MCF 10A (cell line): ENCODE results near the gene SLC5A11. TPM values are rescaled to one million over a fixed set of nuclear protein-coding genes. Genes with fewer than 3 reads are reported as not detected.

Experiments used
- BruUV-seq: library from RNA; stranded (reverse); fragments of 400-500 nt; replicated peaks from 2 replicates; lab custom pipeline; 2021; lab: Mats Ljungman, UMichigan
- CTCF ChIA-PET: fragments of 300-600 bp; sonication (Branson Sonifier 250); formaldehyde crosslinking; extraction: SDS; loops from one replicate; lab custom pipeline; 2021; ENCODE audit warnings: antibody characterized with exemption, inconsistent platforms; lab: Yijun Ruan, JAX
- POLR2A ChIA-PET: fragments of 300-600, 350-650 bp; sonication (Branson Sonifier 250); formaldehyde crosslinking; extraction: SDS; loops from one replicate; lab custom pipeline; 2020; ENCODE audit warnings: antibody characterized with exemption, inconsistent platforms; lab: Yijun Ruan, JAX
- DNase-seq: peaks from one replicate; pipeline ENCODE4 v3.0.0-alpha.2; 2018; ENCODE audit not compliant: unreplicated experiment
- H3K27ac Mint-ChIP-seq: one replicate; pipeline ENCODE4 v1.8.0; 2022; ENCODE audit warnings: mild to moderate bottlenecking, low read depth, mixed read lengths; ENCODE audit not compliant: unreplicated experiment
- H3K27me3 Mint-ChIP-seq: one replicate; pipeline ENCODE4 v1.8.0; 2022; ENCODE audit warnings: mixed read lengths; ENCODE audit not compliant: insufficient read depth, unreplicated experiment
- H3K36me3 Mint-ChIP-seq: one replicate; pipeline ENCODE4 v1.8.0; 2022; ENCODE audit warnings: mild to moderate bottlenecking, moderate library complexity, mixed read lengths; ENCODE audit not compliant: insufficient read depth, unreplicated experiment
- H3K4me1 Mint-ChIP-seq: one replicate; pipeline ENCODE4 v1.8.0; 2022; ENCODE audit warnings: mixed read lengths; ENCODE audit not compliant: insufficient read depth, unreplicated experiment
- H3K4me3 Mint-ChIP-seq: one replicate; pipeline ENCODE4 v1.8.0; 2022; ENCODE audit warnings: mild to moderate bottlenecking, moderate library complexity, mixed read lengths; ENCODE audit not compliant: unreplicated experiment
- H3K9me3 Mint-ChIP-seq: one replicate; pipeline ENCODE4 v1.8.0; 2022; ENCODE audit warnings: mixed read lengths; ENCODE audit not compliant: unreplicated experiment
- CTCF ChIP-seq: fragments of 200-600 bp; IDR thresholded peaks from one replicate; pipeline ENCODE4 v1.8.0; 2022; ENCODE audit warnings: antibody characterized with exemption, mild to moderate bottlenecking; ENCODE audit not compliant: unreplicated experiment
- intact Hi-C: fragments of 100-400 bp; cut with micrococcal nuclease; formaldehyde crosslinking; loops from 2 replicates; pipeline ENCODE4 v1.14.1; 2022
- total RNA-seq: library from RNA; stranded (reverse); gene quantifications from 2 replicates; pipeline ENCODE4 v1.2.3, GENCODE V29; 2022

SLC5A11 gene
- total RNA-seq, 1 experiment from 2014 or later = not detected

GRCh38 chr16:24826096-24826690 is 19.6 kb upstream of the SLC5A11 start:
- no peak overlapping the region for H3K4me3 Mint-ChIP-seq
- H3K9me3 Mint-ChIP-seq = no peaks in the 10 kb centered on the region
- no peaks in the 10 kb centered on the region for H3K4me1 Mint-ChIP-seq
- H3K27me3 Mint-ChIP-seq = no peaks in the 10 kb centered on the region
- H3K36me3 Mint-ChIP-seq = peaks cover 56% of the 10 kb centered on the region
- H3K27ac Mint-ChIP-seq = no peak overlapping the region
- no peak for TF ChIP-seq CTCF
- intact Hi-C loops = no loop called here
- ChIA-PET CTCF (interaction anchor here (0.6 to 2.1 kb wide), 8 partner anchors 8 to 341 kb away, joined by 3 to 8 read pairs (median 3); no protein-coding TSS in a partner anchor), POLR2A (interaction anchor here (0.6 to 1.4 kb wide), 2 partner anchors 125 to 205 kb away, joined by 3 to 4 read pairs; no protein-coding TSS in a partner anchor)
- BruUV-seq = no TSS peak
- no peak for DNase-seq

GRCh38 chr16:24826817-24827566 is 18.8 kb upstream of the SLC5A11 start:
- H3K27me3 Mint-ChIP-seq = no peaks in the 10 kb centered on the region
- intact Hi-C loops = no loop called here
- no peak overlapping the region for H3K27ac Mint-ChIP-seq
- TF ChIP-seq CTCF = no peak
- ChIA-PET CTCF (interaction anchor here (0.6 to 2.1 kb wide), 3 partner anchors 8 to 248 kb away, joined by 3 to 8 read pairs (median 5); no protein-coding TSS in a partner anchor), POLR2A (interaction anchor here (0.7 to 1.4 kb wide), 3 partner anchors 10 to 126 kb away, joined by 3 to 5 read pairs (median 4); no protein-coding TSS in a partner anchor)
- H3K9me3 Mint-ChIP-seq = no peaks in the 10 kb centered on the region
- H3K36me3 Mint-ChIP-seq = peaks cover 51% of the 10 kb centered on the region
- no TSS peak for BruUV-seq
- no peak overlapping the region for H3K4me3 Mint-ChIP-seq
- H3K4me1 Mint-ChIP-seq = no peaks in the 10 kb centered on the region
- no peak for DNase-seq

- H3K27ac Mint-ChIP-seq = no peak overlapping the region
- BruUV-seq = no TSS peak
- CTCF ChIA-PET = interaction anchor here (0.6 to 1.2 kb wide), 2 partner anchors 20 to 189 kb away, joined by 3 to 4 read pairs; no protein-coding TSS in a partner anchor
- POLR2A ChIA-PET = interaction anchor here (1.0 kb wide), 1 partner anchor 11 kb away, joined by 3 read pairs; no protein-coding TSS in a partner anchor
- H3K27me3 Mint-ChIP-seq = no peaks in the 10 kb centered on the region
- H3K4me1 Mint-ChIP-seq = no peaks in the 10 kb centered on the region
- H3K4me3 Mint-ChIP-seq = no peak overlapping the region
- no peak for DNase-seq
- TF ChIP-seq CTCF = no peak
- intact Hi-C loops = no loop called here
- H3K9me3 Mint-ChIP-seq = no peaks in the 10 kb centered on the region
- peaks cover 33% of the 10 kb centered on the region for H3K36me3 Mint-ChIP-seq
Measured at GRCh38 chr16:24829153-24829552, 16.6 kb upstream of the SLC5A11 start.

- Mint-ChIP-seq H3K36me3 (no peaks in the 10 kb centered on the region), H3K27me3 (no peaks in the 10 kb centered on the region), H3K27ac (no peak overlapping the region), H3K4me3 (no peak overlapping the region), H3K9me3 (no peaks in the 10 kb centered on the region), H3K4me1 (peaks cover 5% of the 10 kb centered on the region)
- DNase-seq = no peak
- no TSS peak for BruUV-seq
- POLR2A ChIA-PET = interaction anchor here (1.3 kb wide), 1 partner anchor 392 kb away, joined by 3 read pairs; no protein-coding TSS in a partner anchor
- intact Hi-C loops = loop anchor here (5.0 kb wide), 2 partner anchors 294 to 394 kb away; no protein-coding TSS in a partner anchor
- TF ChIP-seq CTCF = no peak
- CTCF ChIA-PET = interaction anchor here (0.5 to 1.4 kb wide), 6 partner anchors 58 to 392 kb away, joined by 3 to 6 read pairs (median 3); no protein-coding TSS in a partner anchor
Measured at GRCh38 chr16:24833352-24833751, 12.4 kb upstream of the SLC5A11 start.
